ENCODE results near the gene GAN. TPM values are rescaled to one million over a fixed set of nuclear protein-coding genes. Genes with fewer than 3 reads are reported as not detected.

Gene GAN
- total RNA-seq, 1 donor = 6.2 TPM

- no peak for TF ChIP-seq CTCF (IDR thresholded peaks at IDR 0.05; ENCODE audit: insufficient read depth, low read length)
- no peak overlapping the region for H3K4me3 ChIP-seq (ENCODE audit: low read depth, low read length)
- DNase-seq (ENCODE audit: low read depth) = no peak
Observed at GRCh38 chr16:81296631-81297030, 18.1 kb upstream of the GAN start.

GRCh38 chr16:81307770-81308169, 7.0 kb upstream of the GAN start:
- DNase-seq (ENCODE audit: low read depth) = no peak
- no peak overlapping the region for H3K4me3 ChIP-seq (ENCODE audit: low read depth, low read length)
- no peak for TF ChIP-seq CTCF (IDR thresholded peaks at IDR 0.05; ENCODE audit: insufficient read depth, low read length)

- DNase-seq (ENCODE audit: low read depth) = no peak
- no peak for TF ChIP-seq CTCF (IDR thresholded peaks at IDR 0.05; ENCODE audit: insufficient read depth, low read length)
- no peak overlapping the region for H3K4me3 ChIP-seq (ENCODE audit: low read depth, low read length)
Observed at GRCh38 chr16:81310045-81310644, 4.6 kb upstream of the GAN start.

- no peak for DNase-seq (ENCODE audit: low read depth)
- H3K4me3 ChIP-seq (ENCODE audit: low read depth, low read length) = no peak overlapping the region
- no peak for TF ChIP-seq CTCF (IDR thresholded peaks at IDR 0.05; ENCODE audit: insufficient read depth, low read length)
Observed at GRCh38 chr16:81311762-81312161, 3.0 kb upstream of the GAN start.

- TF ChIP-seq CTCF (IDR thresholded peaks at IDR 0.05; ENCODE audit: insufficient read depth, low read length) = no peak
- peak; percentile 18 for DNase-seq (ENCODE audit: low read depth)
- H3K4me3 ChIP-seq (ENCODE audit: low read depth, low read length) = peak overlapping the region; percentile 82
Observed at GRCh38 chr16:81313701-81314602, 810 bp upstream of the GAN start.

- H3K4me3 ChIP-seq (ENCODE audit: low read depth, low read length) = peak overlapping the region; percentile 82
- DNase-seq (ENCODE audit: low read depth) = peak; percentile 46
- peak; percentile 23 for TF ChIP-seq CTCF (IDR thresholded peaks at IDR 0.05; ENCODE audit: insufficient read depth, low read length)
Observed at GRCh38 chr16:81315271-81316175, 761 bp downstream of the GAN start.

All from fibroblast of the aortic adventitia (primary cell).